ENCODE data around the gene THAP10. TPM values are rescaled to one million over a fixed set of nuclear protein-coding genes. Genes with fewer than 3 reads are reported as not detected.
"Not testable (repeated sequence)": the region's sequence is repeated elsewhere in the genome, so short reads cannot be mapped to it uniquely, and the experiment has no call there.

The THAP10 gene
- total and polyA plus RNA-seq, 10 donors = 0.41 to 1.4 (median 0.78) TPM

GRCh38 chr15:70873232-70874054 is 18.8 kb downstream of the THAP10 start:
- 81 to 91% (median 88%) methylated on average over 2 of the region's 2 CpGs for WGBS, 5 donors

GRCh38 chr15:70871490-70871889 is 20.7 kb downstream of the THAP10 start:
- intact Hi-C loops (cut with DNase I; ENCODE audit: low total_unique reads) = not testable (repeated sequence)

More at GRCh38 chr15:70873232-70874054, 18.8 kb downstream of the THAP10 start:
- intact Hi-C loops (cut with DNase I; ENCODE audit: low total_unique reads) = no loop called here
- H3K36me3 ChIP-seq = no peaks in the 10 kb centered on the region
- H3K27me3 ChIP-seq (replicated peaks in 1 of 7) = peaks cover 0 to 11% (median 0%) of the 10 kb centered on the region in 7 donors
- no peak for TF ChIP-seq POLR2AphosphoS5 (IDR thresholded peaks at IDR 0.05)
- TF ChIP-seq POLR2A (IDR thresholded peaks at IDR 0.05) = no peak
- no peak for TF ChIP-seq CTCF (IDR thresholded peaks at IDR 0.05 in 8 of 11, conservative IDR thresholded peaks at IDR 0.05 in 3 of 11)
- DNase-seq = no peak
- H3K9me3 ChIP-seq = peaks cover 0 to 3% (median 0%) of the 10 kb centered on the region in 8 donors
- no peak overlapping the region for H3K27ac ChIP-seq
- H3K4me1 ChIP-seq = no peaks in the 10 kb centered on the region
- H3K4me3 ChIP-seq = no peak overlapping the region

GRCh38 chr15:70870051-70870450 is 22.2 kb downstream of the THAP10 start:
- intact Hi-C loops (cut with DNase I; ENCODE audit: low total_unique reads) = no loop called here
- H3K9me3 ChIP-seq = peaks cover 0 to 3% (median 0%) of the 10 kb centered on the region in 8 donors
- H3K36me3 ChIP-seq = no peaks in the 10 kb centered on the region
- TF ChIP-seq POLR2A (IDR thresholded peaks at IDR 0.05) (no peak), CTCF (IDR thresholded peaks at IDR 0.05 in 8 of 11, conservative IDR thresholded peaks at IDR 0.05 in 3 of 11) (no peak), POLR2AphosphoS5 (IDR thresholded peaks at IDR 0.05) (no peak)
- H3K27ac ChIP-seq = no peak overlapping the region
- DNase-seq = no peak
- no peaks in the 10 kb centered on the region for H3K4me1 ChIP-seq
- no peak overlapping the region for H3K4me3 ChIP-seq
- H3K27me3 ChIP-seq (replicated peaks in 1 of 7) = peaks cover 0 to 11% (median 0%) of the 10 kb centered on the region in 7 donors

More at GRCh38 chr15:70871490-70871889, 20.7 kb downstream of the THAP10 start:
- WGBS, 5 donors = 91 to 95% (median 93%) methylated on average over 12 to 34 of the region's 34 CpGs
- DNase-seq, H3K36me3 ChIP-seq, H3K4me1 ChIP-seq, H3K4me3 ChIP-seq, H3K9me3 ChIP-seq, H3K27ac ChIP-seq: not testable (repeated sequence)
- H3K27me3 ChIP-seq (replicated peaks in 1 of 7) = peaks cover 0 to 11% (median 0%) of the 10 kb centered on the region in 7 donors

GRCh38 chr15:70869346-70869745 is 22.9 kb downstream of the THAP10 start:
- Histone ChIP-seq H3K27me3 (replicated peaks in 1 of 7) (peaks cover 0 to 11% (median 0%) of the 10 kb centered on the region in 7 donors), H3K4me1 (no peaks in the 10 kb centered on the region), H3K4me3 (no peak overlapping the region), H3K36me3 (no peaks in the 10 kb centered on the region), H3K9me3 (peaks cover 0 to 3% (median 0%) of the 10 kb centered on the region in 8 donors), H3K27ac (no peak overlapping the region)
- TF ChIP-seq POLR2A (IDR thresholded peaks at IDR 0.05) = no peak
- no peak for TF ChIP-seq POLR2AphosphoS5 (IDR thresholded peaks at IDR 0.05)
- TF ChIP-seq CTCF (IDR thresholded peaks at IDR 0.05 in 8 of 11, conservative IDR thresholded peaks at IDR 0.05 in 3 of 11) = no peak
- no peak for DNase-seq
- WGBS, 5 donors = 77 to 95% (median 91%) methylated on average over 3 of the region's 3 CpGs
- intact Hi-C loops (cut with DNase I; ENCODE audit: low total_unique reads) = no loop called here
